A549 (cell line): ENCODE results near the gene INSC.

Source experiments
- CEBPB ChIP-seq, 2 experiments: fragments of >200 bp in 1 of 2; sonication (Bioruptor Twin) in 1 of 2; formaldehyde crosslinking in 1 of 2; IDR thresholded peaks; 2 replicates each; pipeline ENCODE4 v1.6.1; 2012 to 2016
- CHD2 ChIP-seq: fragments of 150-350 bp; IDR thresholded peaks from 2 replicates; pipeline ENCODE4 v1.6.1; 2014; ENCODE audit warnings: low read length; ENCODE audit not compliant: partially characterized antibody
- EP300 ChIP-seq, 2 experiments: fragments of >200 bp; sonication (Bioruptor Twin); formaldehyde crosslinking; IDR thresholded peaks; 2 replicates in 1 of 2; 3 replicates in 1 of 2; pipeline ENCODE4 v1.6.1; 2016 to 2017
- GATA3 ChIP-seq: IDR thresholded peaks from 2 replicates; pipeline ENCODE4 v1.6.1; 2012; ENCODE audit warnings: borderline replicate concordance
- MAFK ChIP-seq: fragments of 450-650 bp; IDR thresholded peaks from 2 replicates; pipeline ENCODE4 v1.6.1; 2014; ENCODE audit not compliant: partially characterized antibody
- NPAS2 ChIP-seq: fragments of 250-450 bp; sonication (Bioruptor Pico); IDR thresholded peaks from 2 replicates; pipeline ENCODE4 v1.8.0; 2022; ENCODE audit warnings: mild to moderate bottlenecking, moderate library complexity, borderline replicate concordance
- POLR2A ChIP-seq: IDR thresholded peaks from 2 replicates; pipeline ENCODE4 v1.6.1; 2012; ENCODE audit warnings: mild to moderate bottlenecking, low read length
- RAD21 ChIP-seq, 2 experiments: fragments of >200 bp in 1 of 2; sonication (Bioruptor Twin) in 1 of 2; formaldehyde crosslinking in 1 of 2; IDR thresholded peaks in 1 of 2; conservative IDR thresholded peaks in 1 of 2; 2 replicates in 1 of 2; 3 replicates in 1 of 2; pipeline ENCODE4 v1.6.1; 2012 to 2018; ENCODE audit warnings: inconsistent platforms in 1 of 2
- RNF2 ChIP-seq: fragments of 200-600 bp; sonication (generic); IDR thresholded peaks from 2 replicates; pipeline ENCODE4 v1.6.1; 2016; ENCODE audit warnings: low read depth, mild to moderate bottlenecking, antibody characterized with exemption, moderate library complexity, borderline replicate concordance
- SMC3 ChIP-seq: fragments of >200 bp; sonication (Bioruptor Twin); formaldehyde crosslinking; IDR thresholded peaks from 3 replicates; pipeline ENCODE4 v1.6.1; 2018; ENCODE audit warnings: inconsistent platforms
- SREBF2 ChIP-seq: fragments of 450-650 bp; IDR thresholded peaks from 2 replicates; pipeline ENCODE4 v1.6.1; 2014; ENCODE audit warnings: mild to moderate bottlenecking, moderate library complexity
- USF2 ChIP-seq: fragments of 450-650 bp; IDR thresholded peaks from 2 replicates; pipeline ENCODE4 v1.6.1; 2014; ENCODE audit warnings: antibody characterized with exemption
- ZNF302 ChIP-seq: fragments of 250-450 bp; sonication (Bioruptor Pico); IDR thresholded peaks from 2 replicates; pipeline ENCODE4 v1.9.0; 2021; ENCODE audit warnings: inconsistent platforms, mild to moderate bottlenecking, moderate library complexity
- TF ChIP-seq, protein P1 (sequence below): fragments of >200 bp; sonication (Bioruptor Twin); formaldehyde crosslinking; IDR thresholded peaks from 3 replicates; pipeline ENCODE4 v1.5.1; 2016

- TF ChIP-seq CEBPB (IDR thresholded peaks at IDR 0.05): no peak
- TF ChIP-seq USF2: no peak
- no peak for TF ChIP-seq EP300 (IDR thresholded peaks at IDR 0.05)
- no peak for TF ChIP-seq SREBF2
- TF ChIP-seq, protein P1, sequence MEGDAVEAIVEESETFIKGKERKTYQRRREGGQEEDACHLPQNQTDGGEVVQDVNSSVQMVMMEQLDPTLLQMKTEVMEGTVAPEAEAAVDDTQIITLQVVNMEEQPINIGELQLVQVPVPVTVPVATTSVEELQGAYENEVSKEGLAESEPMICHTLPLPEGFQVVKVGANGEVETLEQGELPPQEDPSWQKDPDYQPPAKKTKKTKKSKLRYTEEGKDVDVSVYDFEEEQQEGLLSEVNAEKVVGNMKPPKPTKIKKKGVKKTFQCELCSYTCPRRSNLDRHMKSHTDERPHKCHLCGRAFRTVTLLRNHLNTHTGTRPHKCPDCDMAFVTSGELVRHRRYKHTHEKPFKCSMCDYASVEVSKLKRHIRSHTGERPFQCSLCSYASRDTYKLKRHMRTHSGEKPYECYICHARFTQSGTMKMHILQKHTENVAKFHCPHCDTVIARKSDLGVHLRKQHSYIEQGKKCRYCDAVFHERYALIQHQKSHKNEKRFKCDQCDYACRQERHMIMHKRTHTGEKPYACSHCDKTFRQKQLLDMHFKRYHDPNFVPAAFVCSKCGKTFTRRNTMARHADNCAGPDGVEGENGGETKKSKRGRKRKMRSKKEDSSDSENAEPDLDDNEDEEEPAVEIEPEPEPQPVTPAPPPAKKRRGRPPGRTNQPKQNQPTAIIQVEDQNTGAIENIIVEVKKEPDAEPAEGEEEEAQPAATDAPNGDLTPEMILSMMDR: no peak
- no peak for TF ChIP-seq POLR2A
- no peak for TF ChIP-seq GATA3
- no peak for TF ChIP-seq RAD21 (conservative IDR thresholded peaks at IDR 0.05 in 1 of 2, IDR thresholded peaks at IDR 0.05 in 1 of 2)
- TF ChIP-seq SMC3: no peak
- TF ChIP-seq NPAS2 (CRISPR knock-in tag): no peak
- no peak for TF ChIP-seq MAFK
- no peak for TF ChIP-seq RNF2
- TF ChIP-seq ZNF302 (CRISPR knock-in tag): no peak
- TF ChIP-seq CHD2: no peak
These were observed 98.2 kb downstream of the INSC start for GRCh38 chr11:15212876-15213275.
